ENCODE results near the gene AP1M1.

AP1M1 gene

DNA sequence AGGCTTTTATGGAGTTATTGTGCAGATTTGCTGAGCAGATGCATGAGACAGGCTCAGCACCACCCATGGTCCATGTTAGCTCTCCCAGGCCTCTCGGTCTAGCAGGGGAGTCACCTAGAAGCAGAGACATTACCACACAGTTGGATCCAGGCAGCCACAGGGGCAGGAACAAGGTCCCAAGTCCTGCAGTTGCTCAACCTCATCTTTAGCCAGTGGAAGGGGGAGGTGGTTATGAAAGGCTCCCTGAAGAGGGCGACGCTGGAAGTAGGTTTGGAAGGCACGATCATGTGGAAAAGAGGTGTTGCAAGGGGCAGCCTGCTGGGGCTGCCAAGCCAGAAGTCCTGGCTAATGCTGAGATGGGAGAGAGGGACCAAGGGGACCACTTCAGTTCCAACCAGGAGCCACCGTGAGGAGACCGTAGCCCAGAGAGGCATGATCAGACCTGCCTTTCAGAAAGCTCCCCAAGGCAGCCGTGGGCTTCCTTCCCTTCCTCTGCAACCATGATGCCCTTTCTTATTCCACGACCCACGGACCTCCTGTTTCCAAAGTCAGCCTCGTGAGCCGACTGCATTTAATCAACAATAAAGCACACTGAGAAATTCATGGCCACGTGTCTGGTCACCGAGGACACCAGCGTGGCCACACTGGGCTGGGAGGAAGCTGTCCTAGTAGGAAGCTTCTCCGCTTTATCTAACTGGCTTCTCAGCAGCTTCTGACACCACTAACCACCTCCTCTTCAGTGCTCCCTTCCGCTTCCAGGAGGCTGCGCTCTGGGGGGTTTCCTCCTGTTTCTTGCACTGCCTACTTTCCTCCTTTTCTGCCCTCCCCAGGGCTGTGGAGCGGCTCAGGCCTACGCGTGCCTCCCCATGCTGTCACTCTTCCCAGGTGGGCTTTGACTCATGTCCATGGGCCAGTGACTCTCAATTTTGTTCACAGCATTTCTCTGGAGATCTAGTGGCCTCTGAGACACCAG is 2.6 kb downstream of the AP1M1 start:
- CTCF ChIA-PET = no interaction called here
- TF ChIP-seq, protein P1, sequence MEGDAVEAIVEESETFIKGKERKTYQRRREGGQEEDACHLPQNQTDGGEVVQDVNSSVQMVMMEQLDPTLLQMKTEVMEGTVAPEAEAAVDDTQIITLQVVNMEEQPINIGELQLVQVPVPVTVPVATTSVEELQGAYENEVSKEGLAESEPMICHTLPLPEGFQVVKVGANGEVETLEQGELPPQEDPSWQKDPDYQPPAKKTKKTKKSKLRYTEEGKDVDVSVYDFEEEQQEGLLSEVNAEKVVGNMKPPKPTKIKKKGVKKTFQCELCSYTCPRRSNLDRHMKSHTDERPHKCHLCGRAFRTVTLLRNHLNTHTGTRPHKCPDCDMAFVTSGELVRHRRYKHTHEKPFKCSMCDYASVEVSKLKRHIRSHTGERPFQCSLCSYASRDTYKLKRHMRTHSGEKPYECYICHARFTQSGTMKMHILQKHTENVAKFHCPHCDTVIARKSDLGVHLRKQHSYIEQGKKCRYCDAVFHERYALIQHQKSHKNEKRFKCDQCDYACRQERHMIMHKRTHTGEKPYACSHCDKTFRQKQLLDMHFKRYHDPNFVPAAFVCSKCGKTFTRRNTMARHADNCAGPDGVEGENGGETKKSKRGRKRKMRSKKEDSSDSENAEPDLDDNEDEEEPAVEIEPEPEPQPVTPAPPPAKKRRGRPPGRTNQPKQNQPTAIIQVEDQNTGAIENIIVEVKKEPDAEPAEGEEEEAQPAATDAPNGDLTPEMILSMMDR (IDR thresholded peaks at IDR 0.05; ENCODE audit: control extremely low read depth, extremely low read depth, low read depth, missing control alignments) = no peak
- no peak for DNase-seq (ENCODE audit: extremely low spot score)
- POLR2A ChIA-PET = no interaction called here

DNA sequence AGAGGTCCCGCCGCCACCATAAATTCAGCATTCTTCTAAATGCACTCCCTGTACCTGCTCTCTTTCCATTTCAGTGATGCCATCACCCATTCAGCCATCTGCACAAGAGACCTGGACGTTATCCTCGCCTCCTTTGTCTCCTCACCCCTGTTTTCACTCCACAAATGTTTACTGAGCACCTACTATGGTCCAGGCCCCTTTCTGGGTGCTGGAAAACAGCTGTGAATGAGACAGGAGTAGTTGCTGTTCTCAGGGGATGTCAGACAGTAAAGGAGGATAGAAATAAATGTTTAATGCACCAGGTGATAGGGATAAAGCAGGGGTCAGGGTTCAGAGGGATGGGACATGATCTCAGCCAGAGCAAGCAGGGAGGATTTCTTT is 3.3 kb downstream of the AP1M1 start:
- TF ChIP-seq, protein P1 (IDR thresholded peaks at IDR 0.05; ENCODE audit: control extremely low read depth, extremely low read depth, low read depth, missing control alignments) = no peak
- CTCF ChIA-PET = no interaction called here
- DNase-seq (ENCODE audit: extremely low spot score) = no peak
- POLR2A ChIA-PET = no interaction called here

DNA sequence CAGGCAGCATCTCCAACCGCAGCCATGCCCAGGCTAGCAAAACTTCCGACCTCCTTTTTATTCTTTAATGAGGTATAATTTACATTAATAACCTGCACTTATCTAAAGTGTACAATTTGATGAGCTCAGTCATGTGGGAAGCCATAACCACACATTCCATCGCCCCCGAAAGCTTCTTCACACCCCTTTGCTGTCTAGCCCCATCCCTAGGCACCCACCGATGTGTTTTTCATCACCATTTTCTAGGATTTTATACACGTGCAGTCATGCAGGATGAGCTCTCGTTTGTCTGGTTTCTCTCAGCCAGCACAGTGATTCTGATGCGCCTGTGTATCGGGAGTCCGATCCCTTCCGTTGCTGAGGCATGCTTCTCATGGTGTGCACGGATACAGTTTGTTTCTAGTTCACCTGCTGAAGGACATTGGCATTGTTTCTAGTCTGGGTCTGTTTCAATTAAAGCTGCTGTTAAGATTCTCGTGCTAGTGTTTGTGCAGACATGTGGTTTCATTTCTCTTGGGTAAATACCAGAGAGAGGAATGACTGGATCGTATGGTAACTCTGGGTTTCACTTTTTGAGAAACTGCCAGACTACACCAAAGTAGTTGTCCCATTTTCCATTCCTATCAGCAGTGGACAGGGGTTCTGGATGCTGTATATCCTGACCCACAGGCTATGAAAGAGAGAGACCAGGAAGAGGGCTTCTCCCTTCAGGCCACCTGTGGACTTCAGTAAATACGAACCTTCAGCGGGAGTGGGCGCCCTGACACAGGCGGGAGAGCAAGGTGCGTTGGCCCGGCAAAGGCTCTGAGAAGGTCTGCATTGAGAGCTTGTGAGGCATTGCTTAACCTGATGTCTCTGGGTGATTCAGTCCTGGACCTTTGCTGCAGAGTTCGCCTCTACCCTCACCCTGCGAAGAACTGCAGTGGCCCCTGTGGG is 4.9 kb downstream of the AP1M1 start:
- TF ChIP-seq, protein P1 (IDR thresholded peaks at IDR 0.05; ENCODE audit: control extremely low read depth, extremely low read depth, low read depth, missing control alignments) = no peak
- POLR2A ChIA-PET = no interaction called here
- CTCF ChIA-PET = interaction anchor here (1.0 to 1.3 kb wide), 2 partner anchors 16 to 140 kb away, joined by 3 to 5 read pairs; no protein-coding TSS in a partner anchor
- no peak for DNase-seq (ENCODE audit: extremely low spot score)

DNA sequence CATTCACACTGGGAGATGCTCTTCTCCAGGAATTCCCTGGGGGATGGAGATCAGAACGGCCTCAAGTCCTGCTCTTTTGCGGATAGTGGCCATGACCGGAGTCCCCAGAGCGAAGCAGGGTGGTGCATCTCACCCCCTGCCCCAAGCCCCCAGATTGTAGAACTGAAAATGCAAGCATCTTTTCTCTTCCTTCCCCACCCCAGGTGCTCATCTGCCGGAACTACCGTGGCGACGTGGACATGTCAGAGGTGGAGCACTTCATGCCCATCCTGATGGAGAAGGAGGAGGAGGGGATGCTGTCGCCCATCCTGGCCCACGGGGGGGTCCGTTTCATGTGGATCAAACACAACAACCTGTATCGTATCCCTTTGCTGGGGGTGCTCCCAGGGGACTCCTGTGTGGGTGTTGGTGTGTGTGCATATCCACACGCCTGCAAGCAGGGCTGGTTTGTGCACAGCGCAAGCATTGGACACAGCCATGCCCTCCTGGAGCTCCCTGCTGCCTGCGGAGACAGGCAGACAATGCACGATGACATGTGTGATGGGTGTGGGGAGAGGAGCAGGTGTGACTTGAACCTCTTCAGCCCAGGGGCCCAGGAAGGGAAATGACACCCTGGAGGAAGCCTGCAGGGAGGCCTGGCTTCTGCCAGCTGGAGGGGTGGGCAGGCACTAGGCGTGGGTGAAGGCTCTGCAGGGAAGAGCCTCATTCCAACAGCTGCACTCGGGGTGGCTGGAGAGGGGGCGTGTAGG is 5.7 kb downstream of the AP1M1 start:
- ChIA-PET CTCF (no interaction called here), POLR2A (no interaction called here)
- TF ChIP-seq, protein P1 (IDR thresholded peaks at IDR 0.05; ENCODE audit: control extremely low read depth, extremely low read depth, low read depth, missing control alignments) = no peak

DNA sequence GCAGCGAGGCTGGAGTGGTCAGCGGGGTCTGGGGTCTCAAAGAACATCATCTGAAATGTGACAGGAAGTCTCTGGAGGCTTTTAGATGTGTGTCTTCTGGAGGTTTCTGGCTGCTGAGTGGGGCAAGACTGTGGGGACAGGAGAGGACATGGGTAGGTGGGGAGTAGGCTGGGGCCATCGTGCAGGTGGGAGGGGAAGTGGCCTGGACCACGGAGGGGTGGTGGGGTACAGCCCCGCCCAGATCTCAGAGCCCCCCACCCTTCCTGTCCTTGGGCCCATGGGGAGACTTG is 6.2 kb downstream of the AP1M1 start:
- POLR2A ChIA-PET = interaction anchor here (0.6 kb wide), 1 partner anchor 126 kb away, joined by 3 read pairs; no protein-coding TSS in a partner anchor
- CTCF ChIA-PET = no interaction called here
- DNase-seq (ENCODE audit: extremely low spot score) = no peak
- TF ChIP-seq, protein P1 (IDR thresholded peaks at IDR 0.05; ENCODE audit: control extremely low read depth, extremely low read depth, low read depth, missing control alignments) = no peak

More for the DNA sequence above, 5.7 kb downstream of the AP1M1 start:
- DNase-seq (ENCODE audit: extremely low spot score) = no peak
